Gastroesophageal sphincter (tissue), 3 donors: ENCODE measurements around the gene PLEKHG2.

Experiments
- POLR2A ChIP-seq, 2 donors: fragments of 450-650 bp; IDR thresholded peaks; one replicate each; pipeline ENCODE4 v1.6.1; 2017; ENCODE audit warnings: antibody characterized with exemption in 2 of 2, mild to moderate bottlenecking in 2 of 2, moderate library complexity in 1 of 2
- POLR2AphosphoS5 ChIP-seq: sonication (generic); formaldehyde crosslinking; IDR thresholded peaks from one replicate; pipeline ENCODE4 v1.6.1; 2017; ENCODE audit warnings: antibody characterized with exemption
- TF ChIP-seq, protein P1 (sequence below), 4 experiments: fragments of 200-600 bp in 2 of 4; fragments of 450-650 bp in 2 of 4; sonication (generic) in 1 of 4; IDR thresholded peaks; one replicate each; pipeline ENCODE4 v1.5.1; 2017 to 2019; ENCODE audit warnings: antibody characterized with exemption in 4 of 4, mild to moderate bottlenecking in 2 of 4, moderate library complexity in 2 of 4

DNA sequence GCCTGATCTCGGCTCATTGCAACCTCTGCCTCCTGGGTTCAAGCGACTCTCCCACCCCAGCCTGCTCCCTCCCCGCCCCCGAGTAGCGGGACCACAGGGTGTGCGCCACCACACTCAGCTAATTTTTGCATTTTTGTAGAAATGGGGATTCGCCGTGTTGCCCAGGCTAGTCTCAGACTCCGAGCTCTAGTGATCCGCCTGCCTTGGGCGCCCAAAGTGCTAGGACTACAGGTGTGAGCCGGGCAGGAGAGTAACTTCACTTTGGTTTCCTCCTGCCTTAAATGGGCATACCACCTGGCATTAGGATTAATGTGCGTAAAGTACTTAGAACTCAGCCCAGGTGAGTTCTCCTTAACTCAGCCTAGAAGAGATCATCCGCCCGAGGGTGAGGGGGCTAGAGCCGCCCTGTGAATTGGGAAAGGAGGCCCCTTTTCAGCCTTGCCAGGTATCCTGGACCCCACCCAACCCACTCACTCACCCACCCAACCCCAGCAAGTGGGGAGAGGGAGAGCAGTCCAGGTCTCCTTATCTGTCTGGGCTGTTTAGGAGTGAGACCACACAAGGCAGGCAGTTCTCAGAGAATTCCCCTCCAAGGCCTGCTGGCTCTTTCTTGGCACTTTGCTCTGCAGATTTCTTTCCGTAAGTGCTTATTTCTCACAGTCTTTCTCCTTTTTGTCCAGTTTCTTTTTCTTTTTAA lies 7.1 kb upstream of the PLEKHG2 start:
- TF ChIP-seq, protein P1, sequence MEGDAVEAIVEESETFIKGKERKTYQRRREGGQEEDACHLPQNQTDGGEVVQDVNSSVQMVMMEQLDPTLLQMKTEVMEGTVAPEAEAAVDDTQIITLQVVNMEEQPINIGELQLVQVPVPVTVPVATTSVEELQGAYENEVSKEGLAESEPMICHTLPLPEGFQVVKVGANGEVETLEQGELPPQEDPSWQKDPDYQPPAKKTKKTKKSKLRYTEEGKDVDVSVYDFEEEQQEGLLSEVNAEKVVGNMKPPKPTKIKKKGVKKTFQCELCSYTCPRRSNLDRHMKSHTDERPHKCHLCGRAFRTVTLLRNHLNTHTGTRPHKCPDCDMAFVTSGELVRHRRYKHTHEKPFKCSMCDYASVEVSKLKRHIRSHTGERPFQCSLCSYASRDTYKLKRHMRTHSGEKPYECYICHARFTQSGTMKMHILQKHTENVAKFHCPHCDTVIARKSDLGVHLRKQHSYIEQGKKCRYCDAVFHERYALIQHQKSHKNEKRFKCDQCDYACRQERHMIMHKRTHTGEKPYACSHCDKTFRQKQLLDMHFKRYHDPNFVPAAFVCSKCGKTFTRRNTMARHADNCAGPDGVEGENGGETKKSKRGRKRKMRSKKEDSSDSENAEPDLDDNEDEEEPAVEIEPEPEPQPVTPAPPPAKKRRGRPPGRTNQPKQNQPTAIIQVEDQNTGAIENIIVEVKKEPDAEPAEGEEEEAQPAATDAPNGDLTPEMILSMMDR (IDR thresholded peaks at IDR 0.05), result no peak
- TF ChIP-seq POLR2A (IDR thresholded peaks at IDR 0.05) (no peak), POLR2AphosphoS5 (no peak)
